Measurements from ENCODE around the gene STYXL2.

DNA sequence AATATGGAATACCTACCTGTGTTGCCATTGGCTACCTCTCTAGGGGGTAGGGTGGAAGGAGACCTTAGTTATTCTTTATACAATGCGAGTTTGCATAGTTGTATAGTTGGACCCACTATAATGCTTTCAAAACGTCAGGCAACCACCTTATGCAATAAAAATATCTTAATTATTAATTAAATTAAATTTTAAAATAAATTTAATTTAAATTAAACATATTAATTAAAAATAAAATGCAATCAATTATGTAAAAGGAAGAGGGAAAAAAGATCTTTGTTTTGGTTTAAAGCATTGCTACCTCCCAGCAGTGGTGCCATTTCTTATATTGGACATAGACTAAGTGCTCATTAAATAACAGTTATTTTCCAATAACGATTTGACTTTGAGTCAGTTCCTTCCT is 26.0 kb upstream of the STYXL2 start:
- TF ChIP-seq SIN3A (IDR thresholded peaks at IDR 0.05; ENCODE audit: borderline replicate concordance, insufficient read depth, low read length) = no peak
- TF ChIP-seq POLR2AphosphoS5 (IDR thresholded peaks at IDR 0.05; ENCODE audit: low read depth, low read length) = no peak
